GM20000 (cell line): ENCODE measurements around the gene SSBP4.
"Not testable (repeated sequence)": the region's sequence is repeated elsewhere in the genome, so short reads cannot be mapped to it uniquely, and the experiment has no call there.

Experiments
- DNase-seq: peaks from one replicate; pipeline ENCODE4 v3.0.0; 2012; ENCODE audit warnings: low spot score
- TF ChIP-seq, protein P1 (sequence below): IDR thresholded peaks from 2 replicates; pipeline ENCODE4 v1.5.1; 2012; ENCODE audit warnings: mild to moderate bottlenecking, control low read depth; ENCODE audit errors: extremely low read depth, missing control alignments

SSBP4 gene

GRCh38 chr19:18419195-18419698, at the start of gene SSBP4:
Gene SSBP4, plus strand, starts transcription at chr19:18419398. Its CDS starts 251 bp downstream, at chr19:18419649.
- peak; percentile 97 for DNase-seq
- TF ChIP-seq, protein P1, sequence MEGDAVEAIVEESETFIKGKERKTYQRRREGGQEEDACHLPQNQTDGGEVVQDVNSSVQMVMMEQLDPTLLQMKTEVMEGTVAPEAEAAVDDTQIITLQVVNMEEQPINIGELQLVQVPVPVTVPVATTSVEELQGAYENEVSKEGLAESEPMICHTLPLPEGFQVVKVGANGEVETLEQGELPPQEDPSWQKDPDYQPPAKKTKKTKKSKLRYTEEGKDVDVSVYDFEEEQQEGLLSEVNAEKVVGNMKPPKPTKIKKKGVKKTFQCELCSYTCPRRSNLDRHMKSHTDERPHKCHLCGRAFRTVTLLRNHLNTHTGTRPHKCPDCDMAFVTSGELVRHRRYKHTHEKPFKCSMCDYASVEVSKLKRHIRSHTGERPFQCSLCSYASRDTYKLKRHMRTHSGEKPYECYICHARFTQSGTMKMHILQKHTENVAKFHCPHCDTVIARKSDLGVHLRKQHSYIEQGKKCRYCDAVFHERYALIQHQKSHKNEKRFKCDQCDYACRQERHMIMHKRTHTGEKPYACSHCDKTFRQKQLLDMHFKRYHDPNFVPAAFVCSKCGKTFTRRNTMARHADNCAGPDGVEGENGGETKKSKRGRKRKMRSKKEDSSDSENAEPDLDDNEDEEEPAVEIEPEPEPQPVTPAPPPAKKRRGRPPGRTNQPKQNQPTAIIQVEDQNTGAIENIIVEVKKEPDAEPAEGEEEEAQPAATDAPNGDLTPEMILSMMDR = peak; percentile 36

- DNase-seq = no peak
- TF ChIP-seq, protein P1 = no peak
Observed at GRCh38 chr19:18373407-18373891, 45.7 kb upstream of the SSBP4 start.

- TF ChIP-seq, protein P1 = no peak
Observed at GRCh38 chr19:18373892-18374629, 45.1 kb upstream of the SSBP4 start.

DNA sequence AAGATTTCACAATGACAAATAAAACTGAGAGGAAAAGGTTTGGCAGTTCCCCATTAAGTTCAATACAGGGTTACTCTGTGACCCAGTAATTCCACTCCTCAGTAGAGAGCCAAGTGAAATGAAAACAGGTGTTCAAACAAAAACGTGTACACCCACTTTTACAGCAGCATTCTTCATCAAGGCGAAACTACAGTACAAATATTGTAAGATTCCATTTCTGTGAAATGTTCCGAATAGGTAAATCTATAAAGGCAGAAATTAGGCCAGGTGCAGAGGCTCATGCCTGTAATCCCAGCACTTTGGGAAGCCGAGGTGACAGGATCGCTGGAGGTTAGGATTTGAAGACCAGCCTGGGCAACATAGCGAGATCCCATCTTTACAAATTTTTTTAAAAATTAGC, 42.2 kb upstream of the SSBP4 start:
- TF ChIP-seq, protein P1 = no peak
- DNase-seq = no peak

More at GRCh38 chr19:18373892-18374629, 45.1 kb upstream of the SSBP4 start:
- DNase-seq = peak; percentile 91

DNA sequence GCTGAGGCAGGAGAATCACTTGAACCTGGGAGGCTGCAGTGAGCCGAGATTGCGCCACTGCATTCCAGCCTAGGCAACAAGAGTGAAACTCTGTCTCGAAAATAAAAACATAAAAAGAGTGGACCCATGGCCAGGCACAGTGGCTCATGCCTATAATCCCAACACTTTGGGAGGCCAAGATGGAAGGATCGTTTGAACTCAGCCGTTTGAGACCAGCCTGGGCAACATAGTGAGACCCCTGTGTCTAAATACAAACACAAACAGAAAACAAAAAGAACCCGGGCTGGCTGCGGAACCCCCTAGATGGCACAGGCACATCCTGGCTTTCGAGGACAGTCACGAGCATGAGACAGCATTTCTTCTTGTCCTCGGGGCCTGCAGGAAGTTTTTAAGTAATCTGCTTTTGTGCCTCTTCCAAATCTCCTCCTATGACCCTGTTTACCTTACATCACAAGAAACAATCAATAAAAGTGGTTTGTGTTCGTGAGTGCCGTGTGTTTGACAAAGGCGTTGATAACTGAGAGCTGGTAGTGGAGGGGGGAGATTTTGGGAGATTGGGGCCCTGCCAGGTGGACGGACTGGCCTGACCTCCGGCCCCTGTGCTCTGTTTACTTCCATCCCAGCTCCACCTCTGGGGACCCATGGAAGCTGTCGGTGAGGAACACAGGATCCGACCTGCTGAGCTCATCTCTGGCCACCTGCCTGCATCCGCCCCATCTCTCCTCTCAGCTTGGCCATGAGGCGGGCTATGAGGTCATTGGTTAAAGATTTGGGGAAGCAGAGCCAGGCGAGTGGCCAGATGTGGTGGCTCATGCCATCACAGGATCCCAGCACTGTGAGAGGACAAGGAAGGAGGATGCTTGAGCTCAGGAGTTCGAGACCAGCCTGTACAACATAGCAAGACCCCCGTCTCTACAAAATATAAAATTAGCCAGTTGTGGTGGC, 39.1 kb upstream of the SSBP4 start:
- TF ChIP-seq, protein P1 = no peak
- DNase-seq = no peak

- TF ChIP-seq, protein P1 = no peak
- DNase-seq = no peak
Observed at GRCh38 chr19:18380843-18381242, 38.4 kb upstream of the SSBP4 start.

DNA sequence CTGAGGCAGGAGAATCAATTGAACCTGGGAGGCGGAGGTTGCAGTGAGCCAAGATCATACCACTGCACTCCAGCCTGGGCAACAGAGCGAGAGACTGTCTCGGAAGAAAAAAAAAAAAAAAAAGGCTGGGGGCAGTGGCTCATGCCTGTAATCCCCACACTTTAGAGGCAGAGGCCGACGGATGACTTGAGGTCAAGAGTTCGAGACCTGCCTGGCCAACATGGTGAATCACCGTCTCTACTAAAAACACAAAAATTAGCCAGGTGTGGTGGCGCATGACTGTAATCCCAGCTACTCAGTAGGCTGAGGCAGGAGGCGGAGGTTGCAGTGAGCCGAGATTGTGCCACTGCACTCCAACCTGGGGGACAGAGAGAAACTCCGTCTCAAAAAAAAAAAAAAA, 35.6 kb upstream of the SSBP4 start:
- not testable (repeated sequence) for DNase-seq
